ENCODE measurements around the gene KANSL1L. TPM values are rescaled to one million over a fixed set of nuclear protein-coding genes. Genes with fewer than 3 reads are reported as not detected.

KANSL1L gene
- polyA plus RNA-seq, 1 of the 3 experiments (the other 2 are of a cell fraction) = 5.5 TPM

- WGBS (ENCODE audit: low lambda C conversion rate) = 94% methylated on average over 2 of the region's 2 CpGs
- no peaks in the 10 kb centered on the region for H3F3A ChIP-seq (replicated peaks; ENCODE audit: insufficient read depth)
- no peak overlapping the region for H3K4me2 ChIP-seq
- H3K36me3 ChIP-seq (replicated peaks in 1 of 2; ENCODE audit: control insufficient read depth in 1 of 2, insufficient read depth in 2 of 2, low read length in 1 of 2) = no peaks in the 10 kb centered on the region
- H3K9ac ChIP-seq = no peak overlapping the region
- peak; percentile 57 for TF ChIP-seq SMC3 (IDR thresholded peaks at IDR 0.05; ENCODE audit: low read depth, low read length)
- no peak for TF ChIP-seq USF2 (IDR thresholded peaks at IDR 0.05; ENCODE audit: borderline replicate concordance, low read depth, low read length)
- TF ChIP-seq RAD21 (IDR thresholded peaks at IDR 0.05; ENCODE audit: low read length) = peak; percentile 77
- no peak for TF ChIP-seq NRF1 (IDR thresholded peaks at IDR 0.05; ENCODE audit: low read depth, low read length)
- TF ChIP-seq CTCF (IDR thresholded peaks at IDR 0.05) = peak; percentile 75
- H2AFZ ChIP-seq (ENCODE audit: low read depth) = no peak overlapping the region
- H3K27me3 ChIP-seq (ENCODE audit: insufficient read depth) = no peaks in the 10 kb centered on the region
- H3K9me3 ChIP-seq = no peaks in the 10 kb centered on the region
- ChIA-PET POLR2A (no interaction called here), CTCF (interaction anchor here (0.6 to 3.1 kb wide), 26 partner anchors 9 to 554 kb away, joined by 3 to 30 read pairs (median 4); partner anchors contain the start of genes ACADL and MAP2)
- no peaks in the 10 kb centered on the region for H3K4me1 ChIP-seq (ENCODE audit: control insufficient read depth in 1 of 2, insufficient read depth in 2 of 2, low read depth in 1 of 2, low read length in 1 of 2)
- no peaks in the 10 kb centered on the region for H3K9me2 ChIP-seq
- no peak overlapping the region for H3K4me3 ChIP-seq (ENCODE audit: low read depth in 2 of 2, low read length in 1 of 2)
- H3K27ac ChIP-seq (ENCODE audit: low read depth in 2 of 2, low read length in 1 of 2) = no peak overlapping the region
- H4K20me1 ChIP-seq (ENCODE audit: insufficient read depth) = no peaks in the 10 kb centered on the region
- H3K79me2 ChIP-seq (ENCODE audit: insufficient read depth) = no peaks in the 10 kb centered on the region
- peak; percentile 22 for DNase-seq
Measured at GRCh38 chr2:209977386-209978239, 193.6 kb downstream of the KANSL1L start.

GRCh38 chr2:209976698-209977385 is 194.4 kb downstream of the KANSL1L start:
- Histone ChIP-seq H4K20me1 (ENCODE audit: insufficient read depth) (no peaks in the 10 kb centered on the region), H3K9ac (no peak overlapping the region), H2AFZ (ENCODE audit: low read depth) (no peak overlapping the region), H3K27ac (ENCODE audit: low read depth in 2 of 2, low read length in 1 of 2) (no peak overlapping the region), H3K4me3 (ENCODE audit: low read depth in 2 of 2, low read length in 1 of 2) (no peak overlapping the region), H3K9me3 (no peaks in the 10 kb centered on the region), H3F3A (replicated peaks; ENCODE audit: insufficient read depth) (no peaks in the 10 kb centered on the region), H3K4me1 (ENCODE audit: control insufficient read depth in 1 of 2, insufficient read depth in 2 of 2, low read depth in 1 of 2, low read length in 1 of 2) (no peaks in the 10 kb centered on the region), H3K36me3 (replicated peaks in 1 of 2; ENCODE audit: control insufficient read depth in 1 of 2, insufficient read depth in 2 of 2, low read length in 1 of 2) (no peaks in the 10 kb centered on the region), H3K79me2 (ENCODE audit: insufficient read depth) (no peaks in the 10 kb centered on the region), H3K4me2 (no peak overlapping the region), H3K9me2 (no peaks in the 10 kb centered on the region), H3K27me3 (ENCODE audit: insufficient read depth) (no peaks in the 10 kb centered on the region)
- TF ChIP-seq CHD2 (IDR thresholded peaks at IDR 0.05; ENCODE audit: low read length, partially characterized antibody) (no peak), EP300 (IDR thresholded peaks at IDR 0.05; ENCODE audit: borderline replicate concordance in 1 of 2, low read depth in 1 of 2, low read length in 1 of 2) (no peak), SIN3A (IDR thresholded peaks at IDR 0.05; ENCODE audit: borderline replicate concordance, low read depth, low read length) (no peak), RCOR1 (IDR thresholded peaks at IDR 0.05; ENCODE audit: low read length) (no peak)
- CTCF ChIA-PET = interaction anchor here (0.8 to 3.1 kb wide), 16 partner anchors 10 to 553 kb away, joined by 3 to 30 read pairs (median 5); partner anchors contain the start of gene MAP2
- 68% methylated on average over 9 of the region's 9 CpGs for WGBS (ENCODE audit: low lambda C conversion rate)
- POLR2A ChIA-PET = no interaction called here
- no peak for DNase-seq
